PC-9 (cell line): ENCODE data around the gene INSR. TPM values are rescaled to one million over a fixed set of nuclear protein-coding genes. Genes with fewer than 3 reads are reported as not detected.

ENCODE experiments used
- BruUV-seq: library from RNA; stranded (reverse); fragments of 400-500 nt; replicated peaks from 2 replicates; lab custom pipeline; 2021; lab: Mats Ljungman, UMichigan
- CTCF ChIA-PET: fragments of 300-600 bp; sonication (Branson Sonifier 250); formaldehyde crosslinking; loops from one replicate; lab custom pipeline; 2022; ENCODE audit warnings: antibody characterized with exemption; lab: Charles Lee
- POLR2A ChIA-PET: fragments of 300-600 bp; sonication (Branson Sonifier 250); formaldehyde crosslinking; loops from one replicate; lab custom pipeline; 2022; ENCODE audit warnings: antibody characterized with exemption; ENCODE audit not compliant: unreplicated experiment; lab: Charles Lee
- DNase-seq, 2 experiments: peaks; one replicate each; pipeline versions ENCODE4 v3.0.0 to v3.0.0-alpha.2; 2015 to 2022; ENCODE audit warnings: mixed read lengths in 1 of 2
- H2AFZ ChIP-seq: fragments of 200-600 bp; sonication (generic); 2 replicates; pipeline ENCODE4 v1.8.1; 2017; ENCODE audit warnings: antibody characterized with exemption
- H3F3A ChIP-seq: fragments of 200-600 bp; sonication (generic); 2 replicates; pipeline ENCODE4 v1.8.1; 2017; ENCODE audit warnings: antibody characterized with exemption, mild to moderate bottlenecking, low read depth; ENCODE audit not compliant: insufficient read depth
- H3K27ac ChIP-seq: fragments of 200-600 bp; sonication (generic); 2 replicates; pipeline ENCODE4 v1.6.1; 2016; ENCODE audit warnings: mixed run types
- H3K27me3 ChIP-seq: fragments of 200-600 bp; sonication (generic); 2 replicates; pipeline ENCODE4 v1.6.1; 2016; ENCODE audit warnings: low read depth, mixed run types; ENCODE audit not compliant: insufficient read depth
- H3K36me3 ChIP-seq: fragments of 200-600 bp; sonication (generic); 2 replicates; pipeline ENCODE4 v1.6.1; 2016; ENCODE audit warnings: low read depth, mixed run types
- H3K4me1 ChIP-seq: fragments of 200-600 bp; sonication (generic); replicated peaks from 2 replicates; pipeline ENCODE4 v1.6.1; 2016; ENCODE audit warnings: mixed run types; ENCODE audit not compliant: insufficient read depth
- H3K4me2 ChIP-seq: fragments of 200-600 bp; sonication (generic); 2 replicates; pipeline ENCODE4 v1.6.1; 2017; ENCODE audit warnings: mixed run types
- H3K4me3 ChIP-seq: fragments of 200-600 bp; sonication (generic); 2 replicates; pipeline ENCODE4 v1.6.1; 2016; ENCODE audit warnings: mixed run types
- H3K79me2 ChIP-seq: fragments of 200-600 bp; sonication (generic); 2 replicates; pipeline ENCODE4 v1.6.1; 2017; ENCODE audit warnings: low read depth, mixed run types
- H3K9me2 ChIP-seq: fragments of 200-600 bp; sonication (generic); 2 replicates; pipeline ENCODE4 v1.8.1; 2017; ENCODE audit warnings: mild to moderate bottlenecking; ENCODE audit not compliant: insufficient read depth
- H3K9me3 ChIP-seq: fragments of 200-600 bp; sonication (generic); 2 replicates; pipeline ENCODE4 v1.8.1; 2016; ENCODE audit warnings: low read depth; ENCODE audit not compliant: insufficient read depth
- H4K20me1 ChIP-seq: fragments of 200-600 bp; sonication (generic); 2 replicates; pipeline ENCODE4 v1.8.1; 2017; ENCODE audit not compliant: insufficient read depth
- EZH2 ChIP-seq: fragments of 200-600 bp; sonication (generic); IDR thresholded peaks from 2 replicates; pipeline ENCODE4 v1.8.0; 2017; ENCODE audit warnings: antibody characterized with exemption, low read depth
- intact Hi-C: fragments of 100-400 bp; cut with micrococcal nuclease; formaldehyde crosslinking; loops from one replicate; pipeline ENCODE4 v1.10.0; 2022; ENCODE audit not compliant: unreplicated experiment
- total RNA-seq: library from RNA; stranded (reverse); gene quantifications from 2 replicates; pipeline ENCODE4 v1.2.3, GENCODE V29; 2021
- TF ChIP-seq, protein P1 (sequence below): fragments of 200-600 bp; sonication (generic); conservative IDR thresholded peaks from 2 replicates; pipeline ENCODE4 v1.6.1; 2017; ENCODE audit warnings: mixed run types, antibody characterized with exemption, mild to moderate bottlenecking, moderate library complexity

Gene INSR
- total RNA-seq, 1 experiment from 2014 or later = 9.3 TPM

DNA sequence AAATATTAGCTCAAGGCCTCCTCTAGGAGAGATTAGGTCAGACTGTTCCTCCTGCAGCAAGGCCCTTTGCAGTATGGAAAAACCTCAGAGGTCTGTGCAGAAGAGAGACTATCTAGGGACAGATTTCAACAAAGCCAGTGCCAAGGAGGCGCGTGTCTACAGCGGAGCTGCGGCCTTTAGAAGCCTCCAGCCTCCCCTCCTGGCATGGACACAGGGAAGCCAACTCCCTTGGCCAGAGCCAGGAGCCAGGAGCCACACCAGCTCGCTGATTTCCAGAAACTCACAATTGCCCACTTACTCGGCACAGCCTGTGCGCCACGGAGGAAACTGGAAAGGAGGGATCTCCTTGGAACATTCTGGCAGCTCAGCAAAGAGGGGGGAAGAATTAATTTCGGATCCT, 63.4 kb downstream of the INSR start:
- Histone ChIP-seq H3K4me3 (no peak overlapping the region), H3K27ac (no peak overlapping the region), H3K9me2 (no peaks in the 10 kb centered on the region), H3K4me1 (no peaks in the 10 kb centered on the region), H3F3A (no peaks in the 10 kb centered on the region), H4K20me1 (no peaks in the 10 kb centered on the region), H3K36me3 (no peaks in the 10 kb centered on the region), H3K9me3 (no peaks in the 10 kb centered on the region), H3K27me3 (no peaks in the 10 kb centered on the region), H3K4me2 (no peak overlapping the region), H3K79me2 (no peaks in the 10 kb centered on the region), H2AFZ (no peak overlapping the region)
- no peak for TF ChIP-seq EZH2
- TF ChIP-seq, protein P1, sequence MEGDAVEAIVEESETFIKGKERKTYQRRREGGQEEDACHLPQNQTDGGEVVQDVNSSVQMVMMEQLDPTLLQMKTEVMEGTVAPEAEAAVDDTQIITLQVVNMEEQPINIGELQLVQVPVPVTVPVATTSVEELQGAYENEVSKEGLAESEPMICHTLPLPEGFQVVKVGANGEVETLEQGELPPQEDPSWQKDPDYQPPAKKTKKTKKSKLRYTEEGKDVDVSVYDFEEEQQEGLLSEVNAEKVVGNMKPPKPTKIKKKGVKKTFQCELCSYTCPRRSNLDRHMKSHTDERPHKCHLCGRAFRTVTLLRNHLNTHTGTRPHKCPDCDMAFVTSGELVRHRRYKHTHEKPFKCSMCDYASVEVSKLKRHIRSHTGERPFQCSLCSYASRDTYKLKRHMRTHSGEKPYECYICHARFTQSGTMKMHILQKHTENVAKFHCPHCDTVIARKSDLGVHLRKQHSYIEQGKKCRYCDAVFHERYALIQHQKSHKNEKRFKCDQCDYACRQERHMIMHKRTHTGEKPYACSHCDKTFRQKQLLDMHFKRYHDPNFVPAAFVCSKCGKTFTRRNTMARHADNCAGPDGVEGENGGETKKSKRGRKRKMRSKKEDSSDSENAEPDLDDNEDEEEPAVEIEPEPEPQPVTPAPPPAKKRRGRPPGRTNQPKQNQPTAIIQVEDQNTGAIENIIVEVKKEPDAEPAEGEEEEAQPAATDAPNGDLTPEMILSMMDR = no peak
- ChIA-PET POLR2A (no interaction called here), CTCF (no interaction called here)
- DNase-seq = no peak
- BruUV-seq = no TSS peak
- intact Hi-C loops = no loop called here

DNA sequence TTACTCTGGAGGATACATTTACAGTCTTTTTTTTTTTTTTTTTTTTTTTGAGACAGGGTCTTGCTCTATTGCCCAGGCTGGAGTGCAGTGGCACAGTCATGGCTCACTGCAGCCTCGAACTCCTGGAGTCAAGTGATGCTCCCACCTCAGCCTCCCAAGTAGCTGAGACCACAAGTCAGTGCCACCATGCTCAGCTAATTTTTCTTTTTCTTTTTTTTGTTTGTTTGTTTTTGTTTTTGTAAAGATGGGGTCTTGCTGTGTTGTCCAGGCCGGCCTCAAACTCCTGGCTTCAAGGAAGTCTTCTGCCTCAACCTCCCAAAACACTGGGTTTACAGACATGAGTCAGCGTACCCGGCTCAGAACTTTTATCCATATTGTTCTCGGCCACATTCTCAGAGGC, 64.5 kb downstream of the INSR start:
- Histone ChIP-seq H3F3A (no peaks in the 10 kb centered on the region), H3K4me3 (no peak overlapping the region), H3K4me1 (no peaks in the 10 kb centered on the region), H2AFZ (no peak overlapping the region), H3K79me2 (no peaks in the 10 kb centered on the region), H3K4me2 (no peak overlapping the region), H3K36me3 (no peaks in the 10 kb centered on the region), H3K27me3 (no peaks in the 10 kb centered on the region), H3K9me2 (no peaks in the 10 kb centered on the region), H4K20me1 (no peaks in the 10 kb centered on the region), H3K9me3 (no peaks in the 10 kb centered on the region), H3K27ac (no peak overlapping the region)
- TF ChIP-seq, protein P1 = no peak
- no peak for TF ChIP-seq EZH2
- no peak for DNase-seq
- intact Hi-C loops = no loop called here
- CTCF ChIA-PET = no interaction called here
- POLR2A ChIA-PET = no interaction called here
- no TSS peak for BruUV-seq

DNA sequence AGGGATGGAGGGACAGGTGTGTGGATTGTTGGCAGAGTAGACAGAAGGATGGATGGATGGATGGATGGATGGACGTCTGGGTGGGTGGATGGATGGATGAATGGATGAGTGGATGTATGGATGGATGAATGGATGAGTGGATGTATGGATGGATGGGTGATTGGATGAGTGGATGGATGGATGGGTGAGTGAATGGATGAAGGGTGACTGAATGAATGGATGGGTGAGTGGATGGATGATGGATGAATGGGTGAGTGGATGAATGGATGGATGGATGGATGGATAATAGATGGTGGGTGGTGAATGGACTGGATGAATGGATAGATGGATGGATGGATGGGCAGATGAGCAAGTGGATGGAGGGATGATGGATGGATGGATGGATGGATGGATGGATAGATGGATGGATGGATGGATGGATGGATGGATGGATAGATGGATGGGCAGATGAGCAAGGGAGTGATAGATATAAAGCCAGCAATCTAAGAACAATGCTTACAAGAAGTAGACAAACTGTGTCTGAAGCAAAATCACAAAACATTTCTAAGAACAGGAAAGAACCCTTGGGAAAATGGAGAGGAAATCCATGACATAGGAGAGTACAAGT, 65.2 kb downstream of the INSR start:
- ChIA-PET POLR2A (no interaction called here), CTCF (no interaction called here)
- Histone ChIP-seq H4K20me1 (no peaks in the 10 kb centered on the region), H3K9me3 (no peaks in the 10 kb centered on the region), H3K27ac (no peak overlapping the region), H3K27me3 (no peaks in the 10 kb centered on the region), H3K4me1 (no peaks in the 10 kb centered on the region), H3K4me2 (no peak overlapping the region), H3K79me2 (no peaks in the 10 kb centered on the region), H3K36me3 (no peaks in the 10 kb centered on the region), H2AFZ (no peak overlapping the region), H3F3A (no peaks in the 10 kb centered on the region), H3K9me2 (no peaks in the 10 kb centered on the region), H3K4me3 (no peak overlapping the region)
- intact Hi-C loops = no loop called here
- BruUV-seq = no TSS peak
- TF ChIP-seq, protein P1 = no peak
- no peak for DNase-seq
